OCI-LY7 (cell line): Measurements from ENCODE around the gene CIDEA. TPM values are rescaled to one million over a fixed set of nuclear protein-coding genes. Genes with fewer than 3 reads are reported as not detected.

Experiments
- BruUV-seq: library from RNA; stranded (reverse); fragments of 400-500 nt; replicated peaks from 2 replicates; lab custom pipeline; 2021; lab: Mats Ljungman, UMichigan
- CTCF ChIA-PET: fragments of 300-600 bp; sonication (Branson Sonifier 250); formaldehyde crosslinking; loops from one replicate; lab custom pipeline; 2022; ENCODE audit warnings: antibody characterized with exemption; ENCODE audit not compliant: unreplicated experiment; lab: Charles Lee
- POLR2A ChIA-PET: fragments of 300-600 bp; sonication (Branson Sonifier 250); formaldehyde crosslinking; loops from one replicate; lab custom pipeline; 2022; ENCODE audit warnings: antibody characterized with exemption; lab: Charles Lee
- DNase-seq: peaks from one replicate; pipeline ENCODE4 v3.0.0-alpha.2; 2015; ENCODE audit warnings: low spot score
- H2AFZ ChIP-seq: fragments of 200-600 bp; sonication (generic), shearing (Covaris generic); 2 replicates; pipeline ENCODE4 v1.6.1; 2014; ENCODE audit warnings: mild to moderate bottlenecking, antibody characterized with exemption, low read length, moderate library complexity
- H3K27ac ChIP-seq: fragments of 200-600 bp; sonication (generic); 2 replicates; pipeline ENCODE4 v1.5.1; 2014; ENCODE audit warnings: mixed run types, low read depth, mild to moderate bottlenecking, moderate library complexity, low read length, inconsistent platforms; ENCODE audit not compliant: poor library complexity, severe bottlenecking
- H3K36me3 ChIP-seq: fragments of 200-600 bp; sonication (generic); 2 replicates; pipeline ENCODE4 v1.6.1; 2014; ENCODE audit warnings: mild to moderate bottlenecking, antibody characterized with exemption, low read length, moderate library complexity, mixed read lengths; ENCODE audit not compliant: insufficient read depth
- H3K4me1 ChIP-seq: fragments of 200-600 bp; sonication (generic); 2 replicates; pipeline ENCODE4 v1.5.1; 2014; ENCODE audit warnings: mild to moderate bottlenecking, low read length; ENCODE audit not compliant: insufficient read depth, poor library complexity, severe bottlenecking
- H3K4me2 ChIP-seq: fragments of 200-600 bp; sonication (generic); 2 replicates; pipeline ENCODE4 v1.6.1; 2014; ENCODE audit warnings: mild to moderate bottlenecking, low read length
- H3K4me3 ChIP-seq: fragments of 200-600 bp; sonication (generic); 2 replicates; pipeline ENCODE4 v1.5.1; 2014; ENCODE audit warnings: mild to moderate bottlenecking, low read depth, low read length; ENCODE audit not compliant: poor library complexity, severe bottlenecking
- H3K79me2 ChIP-seq: fragments of 200-600 bp; sonication (generic); 2 replicates; pipeline ENCODE4 v1.6.1; 2016; ENCODE audit warnings: low read depth, mild to moderate bottlenecking, low read length, moderate library complexity, mixed read lengths; ENCODE audit not compliant: insufficient read depth
- H3K9me2 ChIP-seq: fragments of 200-600 bp; sonication (generic); 2 replicates; pipeline ENCODE4 v1.6.1; 2016; ENCODE audit warnings: mild to moderate bottlenecking, low read length, mixed read lengths; ENCODE audit not compliant: insufficient read depth
- H3K9me3 ChIP-seq: fragments of 200-600 bp; sonication (generic); 2 replicates; pipeline ENCODE4 v1.6.1; 2014; ENCODE audit warnings: mild to moderate bottlenecking, mixed run types, low read length, mixed read lengths
- H4K20me1 ChIP-seq: fragments of 200-600 bp; sonication (generic); 2 replicates; pipeline ENCODE4 v1.6.1; 2014; ENCODE audit warnings: mild to moderate bottlenecking, antibody characterized with exemption, low read length, moderate library complexity, mixed read lengths; ENCODE audit not compliant: insufficient read depth
- CTCF ChIP-seq: fragments of 200-600 bp; sonication (generic); conservative IDR thresholded peaks from 2 replicates; pipeline ENCODE4 v1.5.1; 2014; ENCODE audit warnings: mild to moderate bottlenecking, antibody characterized with exemption, low read length, moderate library complexity, mixed read lengths
- EZH2phosphoT487 ChIP-seq: fragments of 200-600 bp; sonication (generic); IDR thresholded peaks from 2 replicates; pipeline ENCODE4 v1.6.1; 2018; ENCODE audit warnings: low read depth, borderline replicate concordance, mild to moderate bottlenecking, mixed run types, antibody characterized with exemption, low read length, moderate library complexity, mixed read lengths
- intact Hi-C: fragments of 100-400 bp; cut with micrococcal nuclease; formaldehyde crosslinking; loops from one replicate; pipeline ENCODE4 v1.10.0; 2022; ENCODE audit not compliant: unreplicated experiment
- total RNA-seq, 2 experiments: library from RNA; depleted of rRNA in 1 of 2; stranded (reverse); fragments of >200 nt in 1 of 2; shearing (Covaris generic) in 1 of 2; gene quantifications; 2 replicates each; pipeline ENCODE4 v1.2.3, GENCODE V29; 2014 to 2022

The CIDEA gene
- total RNA-seq, 2 experiments from 2014 or later, result not detected

- H3K36me3 ChIP-seq, result no peaks in the 10 kb centered on the region
- no peaks in the 10 kb centered on the region for H3K9me2 ChIP-seq
- DNase-seq, result no peak
- no peak overlapping the region for H3K4me2 ChIP-seq
- H3K9me3 ChIP-seq, result no peaks in the 10 kb centered on the region
- no peaks in the 10 kb centered on the region for H3K79me2 ChIP-seq
- H3K27ac ChIP-seq, result no peak overlapping the region
- no peaks in the 10 kb centered on the region for H4K20me1 ChIP-seq
- no peak overlapping the region for H2AFZ ChIP-seq
- no TSS peak for BruUV-seq
- POLR2A ChIA-PET, result no interaction called here
- TF ChIP-seq CTCF, result no peak
- TF ChIP-seq EZH2phosphoT487, result no peak
- intact Hi-C loops, result no loop called here
- CTCF ChIA-PET, result no interaction called here
- H3K4me1 ChIP-seq, result no peaks in the 10 kb centered on the region
- H3K4me3 ChIP-seq, result no peak overlapping the region
Observed at GRCh38 chr18:12302391-12303147, 48.4 kb downstream of the CIDEA start.

GRCh38 chr18:12304351-12305210 is 50.4 kb downstream of the CIDEA start:
- no peak for TF ChIP-seq EZH2phosphoT487
- TF ChIP-seq CTCF, result no peak
- no peaks in the 10 kb centered on the region for H3K9me2 ChIP-seq
- H4K20me1 ChIP-seq, result no peaks in the 10 kb centered on the region
- H3K27ac ChIP-seq, result no peak overlapping the region
- no peak overlapping the region for H2AFZ ChIP-seq
- H3K9me3 ChIP-seq, result no peaks in the 10 kb centered on the region
- ChIA-PET CTCF (no interaction called here), POLR2A (no interaction called here)
- no peaks in the 10 kb centered on the region for H3K36me3 ChIP-seq
- no TSS peak for BruUV-seq
- H3K4me3 ChIP-seq, result no peak overlapping the region
- no peak overlapping the region for H3K4me2 ChIP-seq
- H3K4me1 ChIP-seq, result no peaks in the 10 kb centered on the region
- no peak for DNase-seq
- intact Hi-C loops, result no loop called here
- no peaks in the 10 kb centered on the region for H3K79me2 ChIP-seq
